Middle frontal gyrus (tissue), 1 donor: ENCODE data around the gene OXNAD1.

Experiments
- DNase-seq: peaks from one replicate; pipeline ENCODE4 v3.0.0-alpha.2; 2015; ENCODE audit warnings: low spot score; ENCODE audit errors: extremely low spot score

Gene OXNAD1

GRCh38 chr3:16245609-16246008, 19.4 kb upstream of the OXNAD1 start:
- no peak for DNase-seq

- peak; percentile 86 for DNase-seq
Measured at GRCh38 chr3:16247282-16248061, 17.5 kb upstream of the OXNAD1 start.

- no peak for DNase-seq
Measured at GRCh38 chr3:16248556-16248955, 16.5 kb upstream of the OXNAD1 start.

- DNase-seq = no peak
Measured at GRCh38 chr3:16249336-16249735, 15.7 kb upstream of the OXNAD1 start.

- DNase-seq = no peak
Measured at GRCh38 chr3:16249886-16250285, 15.1 kb upstream of the OXNAD1 start.

- no peak for DNase-seq
Measured at GRCh38 chr3:16251316-16252085, 13.5 kb upstream of the OXNAD1 start.

GRCh38 chr3:16252243-16252978, 12.6 kb upstream of the OXNAD1 start:
- no peak for DNase-seq

GRCh38 chr3:16252988-16253387, 12.0 kb upstream of the OXNAD1 start:
- no peak for DNase-seq

- peak; percentile 49 for DNase-seq
Measured at GRCh38 chr3:16253601-16254000, 11.4 kb upstream of the OXNAD1 start.

- DNase-seq = no peak
Measured at GRCh38 chr3:16254916-16255315, 10.1 kb upstream of the OXNAD1 start.

GRCh38 chr3:16255326-16255725, 9.7 kb upstream of the OXNAD1 start:
- DNase-seq = no peak

GRCh38 chr3:16255726-16256125, 9.3 kb upstream of the OXNAD1 start:
- no peak for DNase-seq

- no peak for DNase-seq
Measured at GRCh38 chr3:16257309-16257708, 7.7 kb upstream of the OXNAD1 start.

- DNase-seq = no peak
Measured at GRCh38 chr3:16258177-16258576, 6.8 kb upstream of the OXNAD1 start.

- no peak for DNase-seq
Measured at GRCh38 chr3:16258866-16259265, 6.1 kb upstream of the OXNAD1 start.

- no peak for DNase-seq
Measured at GRCh38 chr3:16260046-16260445, 5.0 kb upstream of the OXNAD1 start.

GRCh38 chr3:16262174-16262573, 2.8 kb upstream of the OXNAD1 start:
- no peak for DNase-seq

- DNase-seq = no peak
Measured at GRCh38 chr3:16264174-16264707, 771 bp upstream of the OXNAD1 start.

- DNase-seq = no peak
Measured at GRCh38 chr3:16265455-16265786, 409 bp downstream of the OXNAD1 start.

- DNase-seq = no peak
Measured at GRCh38 chr3:16266714-16267113, 1.7 kb downstream of the OXNAD1 start.

GRCh38 chr3:16270855-16271254, 5.8 kb downstream of the OXNAD1 start:
- DNase-seq = no peak

GRCh38 chr3:16272588-16272987, 7.6 kb downstream of the OXNAD1 start:
- no peak for DNase-seq
